ENCODE measurements around the gene GOLGA6L10. TPM values are rescaled to one million over a fixed set of nuclear protein-coding genes. Genes with fewer than 3 reads are reported as not detected.
"Not testable (repeated sequence)": the region's sequence is repeated elsewhere in the genome, so short reads cannot be mapped to it uniquely, and the experiment has no call there.

GOLGA6L10 gene
- total and polyA plus RNA-seq, 2 experiments from 2014 or later: 0.07 to 0.23 TPM

DNA sequence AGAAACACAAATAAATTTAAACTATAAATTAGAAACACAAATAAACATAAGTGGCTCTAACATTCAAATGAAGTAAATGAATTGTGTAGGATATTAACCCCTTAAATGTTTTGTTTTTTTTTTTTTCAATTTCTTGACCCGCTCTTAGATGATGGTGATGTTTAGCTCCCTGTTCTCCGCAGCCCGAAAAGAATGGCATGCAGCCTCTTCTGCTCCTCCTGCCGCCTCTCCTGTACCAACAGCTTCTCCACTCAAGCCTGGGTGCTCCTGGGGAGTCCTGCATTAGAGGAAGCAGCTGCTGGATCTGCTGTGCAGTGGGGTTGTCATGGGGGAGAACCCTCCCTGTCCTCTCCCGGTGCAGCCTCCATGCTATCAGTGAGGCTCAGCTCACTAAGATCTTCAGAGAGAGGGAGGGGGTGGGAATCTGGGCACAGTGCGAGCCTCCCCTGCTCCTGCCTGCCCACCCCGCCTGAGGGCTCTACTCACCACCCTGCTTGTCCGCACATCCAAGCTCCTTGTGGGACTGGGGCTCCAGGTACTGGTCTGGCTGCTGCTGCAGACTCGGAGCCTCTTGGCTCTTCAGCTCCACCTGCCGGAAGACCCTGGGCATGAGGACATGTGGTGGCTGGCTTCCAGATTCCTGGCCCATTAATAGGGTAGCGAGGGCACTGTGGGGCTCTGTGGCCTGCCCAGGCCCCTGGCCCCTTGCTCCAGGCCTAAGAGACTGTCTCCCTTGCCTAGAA lies 6.5 kb downstream of the GOLGA6L10 start:
- H3K4me2 ChIP-seq; ATAC-seq; H3K4me3 ChIP-seq; DNase-seq (ENCODE audit: low spot score); H3K36me3 Mint-ChIP-seq (ENCODE audit: low read depth); H3K36me3 ChIP-seq (ENCODE audit: insufficient read depth); H2AFZ ChIP-seq; H3K27me3 ChIP-seq (ENCODE audit: insufficient read depth); H3K4me3 Mint-ChIP-seq; H3K4me1 ChIP-seq (ENCODE audit: insufficient read depth); H3F3A ChIP-seq (replicated peaks; ENCODE audit: low read depth); H3K79me2 ChIP-seq (replicated peaks; ENCODE audit: insufficient read depth); H3K9me2 ChIP-seq (ENCODE audit: insufficient read depth); H3K27ac Mint-ChIP-seq; H4K20me1 ChIP-seq (replicated peaks; ENCODE audit: insufficient read depth); H3K4me1 Mint-ChIP-seq; H3K27ac ChIP-seq (ENCODE audit: low read depth); H3K9me3 Mint-ChIP-seq; H3K27me3 Mint-ChIP-seq (ENCODE audit: insufficient read depth, low read depth, poor library complexity): not testable (repeated sequence)
- TF ChIP-seq, protein P1, sequence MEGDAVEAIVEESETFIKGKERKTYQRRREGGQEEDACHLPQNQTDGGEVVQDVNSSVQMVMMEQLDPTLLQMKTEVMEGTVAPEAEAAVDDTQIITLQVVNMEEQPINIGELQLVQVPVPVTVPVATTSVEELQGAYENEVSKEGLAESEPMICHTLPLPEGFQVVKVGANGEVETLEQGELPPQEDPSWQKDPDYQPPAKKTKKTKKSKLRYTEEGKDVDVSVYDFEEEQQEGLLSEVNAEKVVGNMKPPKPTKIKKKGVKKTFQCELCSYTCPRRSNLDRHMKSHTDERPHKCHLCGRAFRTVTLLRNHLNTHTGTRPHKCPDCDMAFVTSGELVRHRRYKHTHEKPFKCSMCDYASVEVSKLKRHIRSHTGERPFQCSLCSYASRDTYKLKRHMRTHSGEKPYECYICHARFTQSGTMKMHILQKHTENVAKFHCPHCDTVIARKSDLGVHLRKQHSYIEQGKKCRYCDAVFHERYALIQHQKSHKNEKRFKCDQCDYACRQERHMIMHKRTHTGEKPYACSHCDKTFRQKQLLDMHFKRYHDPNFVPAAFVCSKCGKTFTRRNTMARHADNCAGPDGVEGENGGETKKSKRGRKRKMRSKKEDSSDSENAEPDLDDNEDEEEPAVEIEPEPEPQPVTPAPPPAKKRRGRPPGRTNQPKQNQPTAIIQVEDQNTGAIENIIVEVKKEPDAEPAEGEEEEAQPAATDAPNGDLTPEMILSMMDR (conservative IDR thresholded peaks at IDR 0.05; ENCODE audit: low read depth in 2 of 2): peak in 1 of 2 experiments; percentile 50; a peak in 2 of 4 replicates

DNA sequence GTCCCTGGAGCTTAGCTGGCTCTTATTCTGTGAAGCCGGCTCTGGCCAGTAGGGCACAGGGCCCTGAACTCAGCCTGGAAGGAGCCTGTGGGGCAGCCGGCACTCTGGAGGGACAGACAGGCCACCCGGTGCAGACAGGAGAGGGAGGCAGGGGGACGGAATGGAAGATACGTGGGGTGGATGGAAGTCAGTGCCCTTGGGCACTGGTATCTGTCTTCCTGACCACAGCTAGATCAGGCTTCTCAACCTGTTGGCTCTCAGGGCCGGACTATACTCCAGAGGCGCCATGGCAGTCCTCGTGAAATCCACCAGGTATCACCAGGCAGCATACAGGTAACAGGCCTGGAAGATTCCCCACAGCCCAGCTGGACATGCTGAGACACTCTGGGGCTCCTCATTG lies 10.7 kb downstream of the GOLGA6L10 start:
- not testable (repeated sequence) for H3K4me3 ChIP-seq; H3F3A ChIP-seq (replicated peaks; ENCODE audit: low read depth); H3K27me3 ChIP-seq (ENCODE audit: insufficient read depth); H3K27ac Mint-ChIP-seq; ATAC-seq; H3K4me1 ChIP-seq (ENCODE audit: insufficient read depth); H3K9me2 ChIP-seq (ENCODE audit: insufficient read depth); H3K4me1 Mint-ChIP-seq; H3K79me2 ChIP-seq (replicated peaks; ENCODE audit: insufficient read depth); H3K4me3 Mint-ChIP-seq; H2AFZ ChIP-seq; H3K27me3 Mint-ChIP-seq (ENCODE audit: insufficient read depth, low read depth, poor library complexity); H3K9me3 Mint-ChIP-seq; H3K36me3 Mint-ChIP-seq (ENCODE audit: low read depth); H3K36me3 ChIP-seq (ENCODE audit: insufficient read depth); H4K20me1 ChIP-seq (replicated peaks; ENCODE audit: insufficient read depth); H3K4me2 ChIP-seq; DNase-seq (ENCODE audit: low spot score); H3K27ac ChIP-seq (ENCODE audit: low read depth)

DNA sequence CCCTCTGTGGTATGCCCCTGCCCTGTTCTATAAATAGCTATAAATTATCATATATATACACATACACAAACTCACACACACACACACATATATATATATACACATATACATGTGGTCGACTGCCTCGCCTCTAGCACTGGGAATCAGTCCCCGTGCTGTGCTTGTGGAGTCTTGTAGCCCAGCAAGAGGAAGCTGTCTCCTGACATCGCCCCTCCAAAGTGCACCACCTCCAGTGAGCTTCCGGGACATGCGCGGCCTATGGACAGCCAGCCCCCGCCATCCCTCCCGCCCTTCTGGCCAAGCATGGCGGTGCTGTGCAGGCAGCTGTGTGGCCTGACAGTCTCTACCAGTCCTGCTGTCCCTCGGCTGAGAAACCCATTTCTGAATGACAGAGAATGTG lies 11.2 kb downstream of the GOLGA6L10 start:
- not testable (repeated sequence) for H3K9me3 Mint-ChIP-seq; H3K27me3 Mint-ChIP-seq (ENCODE audit: insufficient read depth, low read depth, poor library complexity); H3K36me3 ChIP-seq (ENCODE audit: insufficient read depth); DNase-seq (ENCODE audit: low spot score); H3K4me3 ChIP-seq; H3K36me3 Mint-ChIP-seq (ENCODE audit: low read depth); H3K27ac ChIP-seq (ENCODE audit: low read depth); H3K27me3 ChIP-seq (ENCODE audit: insufficient read depth); H3K27ac Mint-ChIP-seq; ATAC-seq; H3K4me1 ChIP-seq (ENCODE audit: insufficient read depth); H3K79me2 ChIP-seq (replicated peaks; ENCODE audit: insufficient read depth); H3K4me1 Mint-ChIP-seq; H4K20me1 ChIP-seq (replicated peaks; ENCODE audit: insufficient read depth); H3F3A ChIP-seq (replicated peaks; ENCODE audit: low read depth); H3K9me2 ChIP-seq (ENCODE audit: insufficient read depth); H2AFZ ChIP-seq; H3K4me2 ChIP-seq; H3K4me3 Mint-ChIP-seq

DNA sequence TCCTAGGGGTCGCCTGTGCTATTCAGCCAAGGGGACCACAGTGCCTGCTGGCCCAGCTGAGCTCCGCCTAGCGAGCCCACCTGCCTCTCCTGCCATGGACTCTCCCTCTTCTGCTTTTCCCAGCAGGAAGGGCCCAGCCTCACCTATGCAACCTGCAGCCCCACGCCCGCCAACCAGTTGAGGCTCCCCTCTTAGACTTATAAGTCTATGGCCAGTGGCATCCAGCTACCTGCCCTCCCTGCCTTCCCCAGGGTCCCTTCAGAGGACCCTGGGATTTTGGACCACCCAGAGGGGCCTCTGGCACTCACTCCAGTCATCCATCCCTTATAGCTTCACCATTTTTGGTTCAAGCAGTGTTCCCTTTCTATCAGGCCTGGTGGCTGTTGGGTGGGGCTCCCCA lies 12.2 kb downstream of the GOLGA6L10 start:
- H3K9me2 ChIP-seq (ENCODE audit: insufficient read depth); H3F3A ChIP-seq (replicated peaks; ENCODE audit: low read depth); H3K36me3 Mint-ChIP-seq (ENCODE audit: low read depth); H3K27ac Mint-ChIP-seq; H3K4me1 ChIP-seq (ENCODE audit: insufficient read depth); H2AFZ ChIP-seq; H3K4me2 ChIP-seq; H3K79me2 ChIP-seq (replicated peaks; ENCODE audit: insufficient read depth); H3K27ac ChIP-seq (ENCODE audit: low read depth); H4K20me1 ChIP-seq (replicated peaks; ENCODE audit: insufficient read depth); ATAC-seq; DNase-seq (ENCODE audit: low spot score); H3K27me3 Mint-ChIP-seq (ENCODE audit: insufficient read depth, low read depth, poor library complexity); H3K9me3 Mint-ChIP-seq; H3K36me3 ChIP-seq (ENCODE audit: insufficient read depth); H3K27me3 ChIP-seq (ENCODE audit: insufficient read depth); H3K4me3 ChIP-seq; H3K4me3 Mint-ChIP-seq; H3K4me1 Mint-ChIP-seq: not testable (repeated sequence)

DNA sequence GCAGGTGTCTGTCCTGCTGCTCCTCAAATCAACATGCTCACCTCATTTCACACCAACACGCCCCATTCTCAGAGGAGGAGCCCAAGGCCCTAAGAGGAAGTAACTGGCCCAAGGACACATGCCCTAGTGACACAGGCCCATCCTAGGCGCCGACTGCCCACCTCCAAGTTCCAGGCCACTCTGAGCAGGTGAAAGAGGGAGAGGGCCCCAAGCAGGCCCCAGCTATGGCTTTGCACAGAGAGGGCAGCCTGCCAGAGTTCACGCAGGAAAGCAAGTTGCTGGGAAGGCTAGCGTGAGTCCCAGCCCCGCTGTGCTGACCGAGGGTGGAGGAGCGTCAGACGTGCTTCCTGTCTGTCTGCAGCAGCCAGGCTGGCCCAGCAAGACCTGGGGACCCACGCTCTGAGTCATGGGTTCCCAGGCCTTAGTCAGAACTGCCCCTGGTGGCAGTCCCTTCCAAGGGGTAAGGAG lies 13.1 kb downstream of the GOLGA6L10 start:
- H4K20me1 ChIP-seq (replicated peaks; ENCODE audit: insufficient read depth); H3K4me3 ChIP-seq; H3K27me3 Mint-ChIP-seq (ENCODE audit: insufficient read depth, low read depth, poor library complexity); H3K27ac Mint-ChIP-seq; H3K27ac ChIP-seq (ENCODE audit: low read depth); H3F3A ChIP-seq (replicated peaks; ENCODE audit: low read depth); H3K36me3 Mint-ChIP-seq (ENCODE audit: low read depth); H3K79me2 ChIP-seq (replicated peaks; ENCODE audit: insufficient read depth); H3K36me3 ChIP-seq (ENCODE audit: insufficient read depth); H3K4me3 Mint-ChIP-seq; H3K4me1 ChIP-seq (ENCODE audit: insufficient read depth); H2AFZ ChIP-seq; H3K27me3 ChIP-seq (ENCODE audit: insufficient read depth); H3K9me2 ChIP-seq (ENCODE audit: insufficient read depth); H3K4me2 ChIP-seq; H3K4me1 Mint-ChIP-seq; DNase-seq (ENCODE audit: low spot score); H3K9me3 Mint-ChIP-seq: not testable (repeated sequence)
- ATAC-seq: peak; percentile 17

DNA sequence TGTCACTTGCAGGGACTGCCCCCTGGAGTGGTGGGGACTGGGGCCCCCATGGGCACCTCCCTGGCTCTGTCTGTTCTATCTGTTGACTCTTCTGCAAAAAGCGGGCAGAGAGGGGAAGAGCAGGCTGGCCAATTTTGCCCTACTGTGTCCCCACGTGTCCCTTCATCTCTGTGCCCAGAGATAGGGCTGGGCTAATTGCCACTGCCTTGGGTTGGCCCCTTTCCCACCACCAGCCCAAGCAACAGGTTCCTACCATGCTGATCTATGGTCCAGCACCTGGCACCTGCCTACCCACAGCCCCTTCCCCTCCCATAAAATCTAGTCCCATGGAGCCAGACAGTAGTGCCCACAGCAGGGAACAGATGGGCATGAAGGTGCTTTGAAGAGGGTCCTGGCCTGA lies 14.3 kb downstream of the GOLGA6L10 start:
- H3K9me2 ChIP-seq (ENCODE audit: insufficient read depth); H3K4me3 ChIP-seq; H3K27ac ChIP-seq (ENCODE audit: low read depth); H3K4me1 Mint-ChIP-seq; H3K36me3 ChIP-seq (ENCODE audit: insufficient read depth); H2AFZ ChIP-seq; ATAC-seq; H3K27me3 ChIP-seq (ENCODE audit: insufficient read depth); H3K4me2 ChIP-seq; H3K36me3 Mint-ChIP-seq (ENCODE audit: low read depth); H3K9me3 Mint-ChIP-seq; H3K79me2 ChIP-seq (replicated peaks; ENCODE audit: insufficient read depth); H3K27ac Mint-ChIP-seq; DNase-seq (ENCODE audit: low spot score); H4K20me1 ChIP-seq (replicated peaks; ENCODE audit: insufficient read depth); H3F3A ChIP-seq (replicated peaks; ENCODE audit: low read depth); H3K27me3 Mint-ChIP-seq (ENCODE audit: insufficient read depth, low read depth, poor library complexity); H3K4me1 ChIP-seq (ENCODE audit: insufficient read depth); H3K4me3 Mint-ChIP-seq: not testable (repeated sequence)

Data from GM23338 (cell line).